Suprapubic skin (tissue), 3 donors: ENCODE data around the gene RABGGTA.

ENCODE experiments used
- CTCF ChIP-seq, 2 donors: fragments of 200-600 bp in 1 of 2; fragments of 450-650 bp in 1 of 2; sonication (generic) in 1 of 2; IDR thresholded peaks; one replicate each; pipeline ENCODE4 v1.5.1; 2016 to 2019; ENCODE audit warnings: antibody characterized with exemption in 2 of 2, mild to moderate bottlenecking in 1 of 2, moderate library complexity in 1 of 2
- POLR2AphosphoS5 ChIP-seq, 3 donors: sonication (generic); formaldehyde crosslinking; IDR thresholded peaks; one replicate each; pipeline ENCODE4 v1.6.1; 2017; ENCODE audit warnings: antibody characterized with exemption in 3 of 3

GRCh38 chr14:24316597-24316950, 45.2 kb upstream of the RABGGTA start:
- no peak for TF ChIP-seq CTCF (IDR thresholded peaks at IDR 0.05)
- TF ChIP-seq POLR2AphosphoS5 (IDR thresholded peaks at IDR 0.05), result no peak
